ENCODE measurements around the gene PDE7B.

The PDE7B gene

DNA sequence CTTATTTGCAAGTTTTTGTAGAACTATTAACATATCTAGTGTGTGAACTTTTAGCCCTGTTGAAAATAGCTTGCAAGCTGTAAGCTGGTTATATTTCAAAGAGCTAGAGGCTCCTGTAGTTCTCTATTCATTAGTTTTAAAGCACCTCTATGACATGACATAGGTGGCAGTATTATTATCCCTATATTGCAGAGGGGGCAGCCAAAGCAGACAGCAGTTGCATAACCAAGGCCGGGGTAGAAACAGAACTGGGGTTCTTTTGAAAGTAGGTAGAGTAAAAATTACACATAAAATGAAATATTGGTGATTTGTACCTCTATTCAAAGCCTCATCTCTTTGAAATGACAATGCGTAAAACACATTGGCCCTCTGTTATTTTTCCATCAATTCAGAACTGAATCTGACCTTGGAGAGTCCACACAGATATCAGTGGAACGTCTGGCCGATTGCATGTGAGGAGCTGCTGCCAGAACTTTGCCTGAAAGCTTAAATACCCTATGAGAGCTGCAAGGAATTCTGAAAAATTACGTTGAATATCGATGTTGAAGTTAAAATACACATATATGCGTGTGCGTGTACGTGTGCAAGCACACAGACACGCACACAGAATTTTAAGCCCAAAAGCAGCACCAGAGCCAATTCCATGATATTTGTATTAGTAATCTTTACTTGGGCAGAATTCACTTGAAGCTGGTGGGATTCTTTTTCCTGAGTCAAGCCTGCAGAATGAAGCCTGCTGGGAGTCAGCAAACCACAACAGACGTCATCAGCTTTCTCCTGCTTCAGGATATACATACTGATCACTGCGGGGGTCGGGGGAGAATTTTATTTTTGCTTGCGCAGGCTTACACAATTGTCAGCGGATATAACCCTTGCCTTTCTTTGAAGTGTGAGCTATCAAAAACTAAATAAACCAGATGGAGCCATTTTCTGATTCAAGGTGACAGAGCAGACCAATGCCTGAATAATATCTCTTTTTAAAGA, 163.2 kb downstream of the PDE7B start (continued):
- TF ChIP-seq ZNF184 (tag by site-specific recombination; IDR thresholded peaks at IDR 0.05): peak; percentile 41; the same call in 1 of the 2 replicates
- TF ChIP-seq ZNF558 (tag by site-specific recombination; IDR thresholded peaks at IDR 0.05): peak; percentile 54; the same call in 1 of the 2 replicates
- TF ChIP-seq ZFP37 (tag by site-specific recombination; IDR thresholded peaks at IDR 0.05): no peak
- TF ChIP-seq PATZ1 (tag by site-specific recombination; IDR thresholded peaks at IDR 0.05): 0 out of 2 replicates have a peak, but pooled peaks have one; percentile 29
- no peak for TF ChIP-seq GFI1B (tag by site-specific recombination; IDR thresholded peaks at IDR 0.05)
- no peak for TF ChIP-seq WT1 (tag by site-specific recombination; IDR thresholded peaks at IDR 0.05)
- TF ChIP-seq, protein P1, sequence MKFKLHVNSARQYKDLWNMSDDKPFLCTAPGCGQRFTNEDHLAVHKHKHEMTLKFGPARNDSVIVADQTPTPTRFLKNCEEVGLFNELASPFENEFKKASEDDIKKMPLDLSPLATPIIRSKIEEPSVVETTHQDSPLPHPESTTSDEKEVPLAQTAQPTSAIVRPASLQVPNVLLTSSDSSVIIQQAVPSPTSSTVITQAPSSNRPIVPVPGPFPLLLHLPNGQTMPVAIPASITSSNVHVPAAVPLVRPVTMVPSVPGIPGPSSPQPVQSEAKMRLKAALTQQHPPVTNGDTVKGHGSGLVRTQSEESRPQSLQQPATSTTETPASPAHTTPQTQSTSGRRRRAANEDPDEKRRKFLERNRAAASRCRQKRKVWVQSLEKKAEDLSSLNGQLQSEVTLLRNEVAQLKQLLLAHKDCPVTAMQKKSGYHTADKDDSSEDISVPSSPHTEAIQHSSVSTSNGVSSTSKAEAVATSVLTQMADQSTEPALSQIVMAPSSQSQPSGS (tag by site-specific recombination; IDR thresholded peaks at IDR 0.05; ENCODE audit: low read depth): 0 out of 2 replicates have a peak, but pooled peaks have one; percentile 13
- peak; percentile 50; the same call in 1 of the 2 replicates for TF ChIP-seq PRDM1 (tag by site-specific recombination; IDR thresholded peaks at IDR 0.05)
- TF ChIP-seq ZNF660 (tag by site-specific recombination; IDR thresholded peaks at IDR 0.05): peak; percentile 82
- no peak for TF ChIP-seq ZNF302 (tag by site-specific recombination; IDR thresholded peaks at IDR 0.05; ENCODE audit: low read depth)
- no peak for TF ChIP-seq ZNF146 (tag by site-specific recombination; IDR thresholded peaks at IDR 0.05)
- no peak for TF ChIP-seq ZNF404 (tag by site-specific recombination; IDR thresholded peaks at IDR 0.05)
- peak; percentile 61 for TF ChIP-seq ZIC2 (tag by site-specific recombination; IDR thresholded peaks at IDR 0.05)
- TF ChIP-seq EGR2 (tag by site-specific recombination; IDR thresholded peaks at IDR 0.05; ENCODE audit: low read depth): no peak
- TF ChIP-seq ZSCAN23 (tag by site-specific recombination; IDR thresholded peaks at IDR 0.05): no peak
- TF ChIP-seq SP3 (tag by site-specific recombination; IDR thresholded peaks at IDR 0.05): no peak
- no peak for TF ChIP-seq ZNF19 (tag by site-specific recombination; IDR thresholded peaks at IDR 0.05; ENCODE audit: low read depth)
- TF ChIP-seq ZNF561 (tag by site-specific recombination; IDR thresholded peaks at IDR 0.05; ENCODE audit: borderline replicate concordance): peak; percentile 62; the same call in 1 of the 2 replicates
- TF ChIP-seq ZNF292 (tag by site-specific recombination; IDR thresholded peaks at IDR 0.05; ENCODE audit: borderline replicate concordance, low read depth): no peak
- peak; percentile 55; the same call in 1 of the 2 replicates for TF ChIP-seq GLIS1 (tag by site-specific recombination; IDR thresholded peaks at IDR 0.05)
- no peak for TF ChIP-seq ZNF324 (tag by site-specific recombination; IDR thresholded peaks at IDR 0.05)
- peak; percentile 89 for TF ChIP-seq ZNF629 (tag by site-specific recombination; IDR thresholded peaks at IDR 0.05)
- peak; percentile 36; the same call in 1 of the 2 replicates for TF ChIP-seq ZSCAN16 (tag by site-specific recombination; IDR thresholded peaks at IDR 0.05)
- no peak for TF ChIP-seq ZNF530 (tag by site-specific recombination; IDR thresholded peaks at IDR 0.05; ENCODE audit: low read depth)
- 0 out of 2 replicates have a peak, but pooled peaks have one; percentile 11 for TF ChIP-seq ZNF335 (tag by site-specific recombination; conservative IDR thresholded peaks at IDR 0.05)
- TF ChIP-seq, protein P2, sequence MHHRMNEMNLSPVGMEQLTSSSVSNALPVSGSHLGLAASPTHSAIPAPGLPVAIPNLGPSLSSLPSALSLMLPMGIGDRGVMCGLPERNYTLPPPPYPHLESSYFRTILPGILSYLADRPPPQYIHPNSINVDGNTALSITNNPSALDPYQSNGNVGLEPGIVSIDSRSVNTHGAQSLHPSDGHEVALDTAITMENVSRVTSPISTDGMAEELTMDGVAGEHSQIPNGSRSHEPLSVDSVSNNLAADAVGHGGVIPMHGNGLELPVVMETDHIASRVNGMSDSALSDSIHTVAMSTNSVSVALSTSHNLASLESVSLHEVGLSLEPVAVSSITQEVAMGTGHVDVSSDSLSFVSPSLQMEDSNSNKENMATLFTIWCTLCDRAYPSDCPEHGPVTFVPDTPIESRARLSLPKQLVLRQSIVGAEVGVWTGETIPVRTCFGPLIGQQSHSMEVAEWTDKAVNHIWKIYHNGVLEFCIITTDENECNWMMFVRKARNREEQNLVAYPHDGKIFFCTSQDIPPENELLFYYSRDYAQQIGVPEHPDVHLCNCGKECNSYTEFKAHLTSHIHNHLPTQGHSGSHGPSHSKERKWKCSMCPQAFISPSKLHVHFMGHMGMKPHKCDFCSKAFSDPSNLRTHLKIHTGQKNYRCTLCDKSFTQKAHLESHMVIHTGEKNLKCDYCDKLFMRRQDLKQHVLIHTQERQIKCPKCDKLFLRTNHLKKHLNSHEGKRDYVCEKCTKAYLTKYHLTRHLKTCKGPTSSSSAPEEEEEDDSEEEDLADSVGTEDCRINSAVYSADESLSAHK (tag by site-specific recombination; IDR thresholded peaks at IDR 0.05): no peak
- TF ChIP-seq ZNF426 (tag by site-specific recombination; IDR thresholded peaks at IDR 0.05): no peak
- no peak for TF ChIP-seq ZNF169 (tag by site-specific recombination; IDR thresholded peaks at IDR 0.05)
- TF ChIP-seq, protein P3, sequence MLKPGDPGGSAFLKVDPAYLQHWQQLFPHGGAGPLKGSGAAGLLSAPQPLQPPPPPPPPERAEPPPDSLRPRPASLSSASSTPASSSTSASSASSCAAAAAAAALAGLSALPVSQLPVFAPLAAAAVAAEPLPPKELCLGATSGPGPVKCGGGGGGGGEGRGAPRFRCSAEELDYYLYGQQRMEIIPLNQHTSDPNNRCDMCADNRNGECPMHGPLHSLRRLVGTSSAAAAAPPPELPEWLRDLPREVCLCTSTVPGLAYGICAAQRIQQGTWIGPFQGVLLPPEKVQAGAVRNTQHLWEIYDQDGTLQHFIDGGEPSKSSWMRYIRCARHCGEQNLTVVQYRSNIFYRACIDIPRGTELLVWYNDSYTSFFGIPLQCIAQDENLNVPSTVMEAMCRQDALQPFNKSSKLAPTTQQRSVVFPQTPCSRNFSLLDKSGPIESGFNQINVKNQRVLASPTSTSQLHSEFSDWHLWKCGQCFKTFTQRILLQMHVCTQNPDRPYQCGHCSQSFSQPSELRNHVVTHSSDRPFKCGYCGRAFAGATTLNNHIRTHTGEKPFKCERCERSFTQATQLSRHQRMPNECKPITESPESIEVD (tag by site-specific recombination; IDR thresholded peaks at IDR 0.05): peak; percentile 81
- TF ChIP-seq ZBTB17 (tag by site-specific recombination; IDR thresholded peaks at IDR 0.05): peak; percentile 53
- 0 out of 2 replicates have a peak, but pooled peaks have one; percentile 33 for TF ChIP-seq ZFP69B (tag by site-specific recombination; IDR thresholded peaks at IDR 0.05)
- no peak for TF ChIP-seq YY1 (tag by site-specific recombination; IDR thresholded peaks at IDR 0.05)
- TF ChIP-seq KLF16 (tag by site-specific recombination; IDR thresholded peaks at IDR 0.05): no peak

All from HEK293 (cell line).